Measurements from ENCODE around the gene GGT6. TPM values are rescaled to one million over a fixed set of nuclear protein-coding genes. Genes with fewer than 3 reads are reported as not detected.

The GGT6 gene
- polyA plus RNA-seq, 3 donors, result not detected

- Histone ChIP-seq H3K36me3 (replicated peaks in 1 of 2; ENCODE audit: control insufficient read depth in 1 of 2, insufficient read depth in 2 of 2, low read length in 2 of 2) (no peaks in the 10 kb centered on the region), H3K4me3 (replicated peaks in 1 of 3; ENCODE audit: low read depth in 2 of 3, low read length in 3 of 3) (no peak overlapping the region), H4K20me1 (ENCODE audit: insufficient read depth, low read length) (no peaks in the 10 kb centered on the region), H3K9ac (ENCODE audit: insufficient read depth, low read length, poor library complexity, severe bottlenecking) (no peak overlapping the region), H2AFZ (ENCODE audit: insufficient read depth, low read depth, low read length, poor library complexity, severe bottlenecking) (no peak overlapping the region), H3K9me3 (replicated peaks in 1 of 2; ENCODE audit: control insufficient read depth in 1 of 2, insufficient read depth in 1 of 2, low read length in 2 of 2) (peaks cover 0 to 10% of the 10 kb centered on the region in 2 donors), H3K27ac (ENCODE audit: low read depth in 1 of 2, low read length in 2 of 2) (no peak overlapping the region), H3K79me2 (ENCODE audit: insufficient read depth, low read length) (no peaks in the 10 kb centered on the region), H3K4me1 (ENCODE audit: control insufficient read depth in 1 of 2, insufficient read depth in 2 of 2, low read length in 2 of 2) (peaks cover 5 to 10% of the 10 kb centered on the region in 2 donors), H3K4me2 (replicated peaks; ENCODE audit: extremely low read depth, low read length, poor library complexity, severe bottlenecking) (no peak overlapping the region), H3K27me3 (ENCODE audit: control insufficient read depth in 2 of 2, insufficient read depth in 2 of 2, low read length in 2 of 2) (peaks cover 19 to 51% of the 10 kb centered on the region in 2 donors)
- no peak overlapping the region for H3K27ac Mint-ChIP-seq
- H3K4me3 Mint-ChIP-seq, result peak overlapping the region in 1 of 2 donors; percentile 42
- peaks cover 3% of the 10 kb centered on the region for H3K4me1 Mint-ChIP-seq
- peaks cover 0 to 7% (median 3%) of the 10 kb centered on the region in 7 donors for H3K9me3 Mint-ChIP-seq
- H3K27me3 Mint-ChIP-seq (ENCODE audit: low read depth in 3 of 3), result peaks cover 46 to 70% (median 54%) of the 10 kb centered on the region in 3 donors
- intact Hi-C loops (cut with micrococcal nuclease), result no loop called here
- H3K36me3 Mint-ChIP-seq, result peaks cover 0 to 1% of the 10 kb centered on the region in 2 donors
- TF ChIP-seq CTCF (IDR thresholded peaks at IDR 0.05), result no peak
- no peak for DNase-seq
- WGBS (ENCODE audit: insufficient coverage), result 93% methylated on average over 9 of the region's 9 CpGs
Measured at GRCh38 chr17:4586043-4586442, 25.7 kb upstream of the GGT6 start.

- Mint-ChIP-seq H3K9me3 (peaks cover 0 to 7% (median 3%) of the 10 kb centered on the region in 7 donors), H3K4me3 (peak overlapping the region in 1 of 2 donors; percentile 83), H3K27ac (no peak overlapping the region), H3K36me3 (peaks cover 0 to 1% of the 10 kb centered on the region in 2 donors), H3K27me3 (ENCODE audit: low read depth in 3 of 3) (peaks cover 44 to 71% (median 56%) of the 10 kb centered on the region in 3 donors), H3K4me1 (peaks cover 3% of the 10 kb centered on the region)
- Histone ChIP-seq H3K4me1 (ENCODE audit: control insufficient read depth in 1 of 2, insufficient read depth in 2 of 2, low read length in 2 of 2) (peaks cover 5 to 10% of the 10 kb centered on the region in 2 donors), H3K79me2 (ENCODE audit: insufficient read depth, low read length) (no peaks in the 10 kb centered on the region), H3K4me2 (replicated peaks; ENCODE audit: extremely low read depth, low read length, poor library complexity, severe bottlenecking) (no peak overlapping the region), H3K9ac (ENCODE audit: insufficient read depth, low read length, poor library complexity, severe bottlenecking) (no peak overlapping the region), H3K27ac (ENCODE audit: low read depth in 1 of 2, low read length in 2 of 2) (no peak overlapping the region), H2AFZ (ENCODE audit: insufficient read depth, low read depth, low read length, poor library complexity, severe bottlenecking) (no peak overlapping the region), H3K9me3 (replicated peaks in 1 of 2; ENCODE audit: control insufficient read depth in 1 of 2, insufficient read depth in 1 of 2, low read length in 2 of 2) (peaks cover 0 to 10% of the 10 kb centered on the region in 2 donors), H4K20me1 (ENCODE audit: insufficient read depth, low read length) (no peaks in the 10 kb centered on the region), H3K27me3 (ENCODE audit: control insufficient read depth in 2 of 2, insufficient read depth in 2 of 2, low read length in 2 of 2) (peaks cover 19 to 51% of the 10 kb centered on the region in 2 donors), H3K4me3 (replicated peaks in 1 of 3; ENCODE audit: low read depth in 2 of 3, low read length in 3 of 3) (no peak overlapping the region), H3K36me3 (replicated peaks in 1 of 2; ENCODE audit: control insufficient read depth in 1 of 2, insufficient read depth in 2 of 2, low read length in 2 of 2) (no peaks in the 10 kb centered on the region)
- no peak for DNase-seq
- TF ChIP-seq CTCF (IDR thresholded peaks at IDR 0.05), result no peak
- WGBS (ENCODE audit: insufficient coverage), result no CpG with 5 or more reads among the region's 7 CpGs
- intact Hi-C loops (cut with micrococcal nuclease), result no loop called here
Measured at GRCh38 chr17:4585638-4585994, 25.2 kb upstream of the GGT6 start.

Measured in CD14-positive monocyte (primary cell).